Kidney (tissue), 14 donors: Measurements from ENCODE around the gene RTP5. TPM values are rescaled to one million over a fixed set of nuclear protein-coding genes. Genes with fewer than 3 reads are reported as not detected.
A peak's percentile ranks its signal among the peaks of the same experiment; 100 is the strongest.

ENCODE experiments used
- DNase-seq, 5 donors: peaks; one replicate each; pipeline ENCODE4 v3.0.0-alpha.2; 2013 to 2020
- FAIRE-seq: peaks from 2 replicates; lab custom pipeline; 2012; peaks lifted over from hg19 to GRCh38; lab: Jason Lieb, UNC
- H3K27ac ChIP-seq, 2 donors: one replicate each; pipeline ENCODE4 v1.7.0; 2013; ENCODE audit warnings: low read depth in 2 of 2, low read length in 2 of 2, inconsistent platforms in 1 of 2
- H3K27me3 ChIP-seq: one replicate; pipeline ENCODE4 v1.7.1; 2013; ENCODE audit warnings: low read length, inconsistent platforms; ENCODE audit not compliant: control insufficient read depth, insufficient read depth
- H3K36me3 ChIP-seq, 3 donors: one replicate each; pipeline versions ENCODE4 v1.7.0 to v1.7.1; 2013; ENCODE audit warnings: low read length in 3 of 3, control low read depth in 1 of 3, inconsistent platforms in 1 of 3; ENCODE audit not compliant: insufficient read depth in 3 of 3, control insufficient read depth in 2 of 3
- H3K4me1 ChIP-seq, 3 donors: one replicate each; pipeline versions ENCODE4 v1.7.0 to v1.7.1; 2013; ENCODE audit warnings: low read length in 3 of 3, inconsistent platforms in 1 of 3, low read depth in 1 of 3; ENCODE audit not compliant: control insufficient read depth in 2 of 3, insufficient read depth in 2 of 3
- H3K4me3 ChIP-seq, 3 donors: one replicate each; pipeline versions ENCODE4 v1.7.0 to v1.8.1; 2013; ENCODE audit warnings: low read length in 3 of 3, control low read depth in 1 of 3, inconsistent platforms in 1 of 3
- H3K9ac ChIP-seq, 3 donors: one replicate each; pipeline versions ENCODE4 v1.7.0 to v1.7.1; 2013; ENCODE audit warnings: low read length in 3 of 3, control low read depth in 1 of 3, inconsistent platforms in 1 of 3
- H3K9me3 ChIP-seq, 3 donors: one replicate each; pipeline versions ENCODE4 v1.7.0 to v1.7.1; 2013; ENCODE audit warnings: low read length in 3 of 3, control low read depth in 1 of 3, inconsistent platforms in 1 of 3; ENCODE audit not compliant: control insufficient read depth in 2 of 3, insufficient read depth in 1 of 3
- intact Hi-C: fragments of 100-400 bp; cut with DNase I; formaldehyde crosslinking; loops from one replicate; pipeline ENCODE4 v1.11.1; 2022
- polyA plus RNA-seq: library from polyadenylated mRNA; stranded (reverse); fragments of 350-450 nt; fragmentation: Illumina TruSeq; extraction: RNeasy Lipid Tissue Mini Kit (QIAGEN cat#74804); gene quantifications from one replicate; pipeline ENCODE4 v1.2.3, GENCODE V29; 2014; ENCODE audit warnings: low read depth, low replicate concordance; ENCODE audit not compliant: insufficient read depth
- total RNA-seq: library from RNA; stranded (reverse); fragmentation: NEBNext Ultra II Directional; extraction: Animal tissue kit (Norgen Biotek cat#: 25700); gene quantifications from one replicate; pipeline ENCODE4 v1.2.1, GENCODE V29; 2021
- TF ChIP-seq, protein P1 (sequence below): IDR thresholded peaks from 3 replicates; pipeline ENCODE4 v1.5.1; 2012; ENCODE audit warnings: mild to moderate bottlenecking, moderate library complexity, borderline replicate concordance; ENCODE audit not compliant: insufficient read depth; ENCODE audit errors: extremely low read depth
- donor health status: control.
- donor health status: control.
- donor health status: control.
- donor health status: control.
- donor health status: control.
- donor health status: DM: yes; HTN: yes; CAD: no.
- donor health status: Normal renal cell carcinoma (clear cell type).

Gene RTP5
- total and polyA plus RNA-seq, 2 donors from 2014 or later, result 0.13 TPM; not detected in 1

DNA sequence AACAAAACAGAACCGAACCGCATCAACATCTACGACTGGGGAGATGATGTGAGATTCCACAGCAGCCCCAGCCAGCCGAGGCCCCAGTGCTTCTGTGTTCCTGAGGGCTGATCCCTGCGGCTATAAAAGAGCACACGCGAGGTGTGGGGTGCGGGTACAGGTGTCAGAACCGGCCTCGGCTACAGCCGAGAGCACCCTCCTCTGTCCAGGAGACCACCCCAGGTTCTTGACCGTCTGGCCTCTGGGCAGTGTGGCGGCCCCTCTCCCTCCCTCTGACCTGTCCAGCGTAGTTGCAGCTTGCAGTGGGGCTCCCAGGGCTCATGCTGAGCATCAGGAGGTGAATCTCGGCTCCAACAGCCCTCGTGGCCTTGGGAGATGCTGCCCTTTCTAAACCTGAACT lies 23.7 kb downstream of the RTP5 start:
- FAIRE-seq (no peak), DNase-seq (peak in 1 of 5 donors; percentile 49)
- H3K4me1 ChIP-seq, result peaks cover 0 to 4% (median 0%) of the 10 kb centered on the region in 3 donors
- H3K27ac ChIP-seq, result no peak overlapping the region
- H3K27me3 ChIP-seq, result no peaks in the 10 kb centered on the region
- TF ChIP-seq, protein P1, sequence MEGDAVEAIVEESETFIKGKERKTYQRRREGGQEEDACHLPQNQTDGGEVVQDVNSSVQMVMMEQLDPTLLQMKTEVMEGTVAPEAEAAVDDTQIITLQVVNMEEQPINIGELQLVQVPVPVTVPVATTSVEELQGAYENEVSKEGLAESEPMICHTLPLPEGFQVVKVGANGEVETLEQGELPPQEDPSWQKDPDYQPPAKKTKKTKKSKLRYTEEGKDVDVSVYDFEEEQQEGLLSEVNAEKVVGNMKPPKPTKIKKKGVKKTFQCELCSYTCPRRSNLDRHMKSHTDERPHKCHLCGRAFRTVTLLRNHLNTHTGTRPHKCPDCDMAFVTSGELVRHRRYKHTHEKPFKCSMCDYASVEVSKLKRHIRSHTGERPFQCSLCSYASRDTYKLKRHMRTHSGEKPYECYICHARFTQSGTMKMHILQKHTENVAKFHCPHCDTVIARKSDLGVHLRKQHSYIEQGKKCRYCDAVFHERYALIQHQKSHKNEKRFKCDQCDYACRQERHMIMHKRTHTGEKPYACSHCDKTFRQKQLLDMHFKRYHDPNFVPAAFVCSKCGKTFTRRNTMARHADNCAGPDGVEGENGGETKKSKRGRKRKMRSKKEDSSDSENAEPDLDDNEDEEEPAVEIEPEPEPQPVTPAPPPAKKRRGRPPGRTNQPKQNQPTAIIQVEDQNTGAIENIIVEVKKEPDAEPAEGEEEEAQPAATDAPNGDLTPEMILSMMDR, result no peak
- no peak overlapping the region for H3K4me3 ChIP-seq
- no peaks in the 10 kb centered on the region for H3K36me3 ChIP-seq
- intact Hi-C loops, result no loop called here
- no peaks in the 10 kb centered on the region for H3K9me3 ChIP-seq
- H3K9ac ChIP-seq, result no peak overlapping the region

DNA sequence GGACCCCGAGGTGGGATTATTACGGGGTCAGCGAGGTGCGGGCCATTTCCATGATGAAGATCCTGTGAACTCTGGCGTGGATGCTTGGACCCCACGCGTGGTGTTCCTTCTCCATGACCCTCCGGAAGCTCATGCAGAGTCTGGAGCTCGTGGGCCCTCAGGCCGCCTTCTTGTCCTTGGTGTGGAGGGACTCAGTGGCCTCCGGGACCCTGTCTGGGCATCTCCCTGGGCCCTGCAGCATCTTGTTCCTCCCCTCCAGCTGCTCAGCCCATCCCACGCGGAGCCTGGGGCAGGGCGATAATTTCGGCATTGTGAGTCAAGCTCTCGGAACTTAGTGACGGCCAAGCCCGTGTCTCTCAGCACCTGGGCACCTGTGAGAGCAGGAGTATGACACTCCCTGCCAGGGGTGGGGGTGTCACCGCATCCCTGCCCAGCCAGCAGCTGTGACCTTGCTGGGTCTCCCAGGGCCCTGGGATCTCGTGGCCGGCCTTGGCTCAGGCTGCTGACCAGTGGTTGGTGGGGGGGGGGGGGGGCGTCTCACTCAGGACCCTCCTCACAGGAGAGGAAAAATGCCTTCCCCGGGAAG lies 24.6 kb downstream of the RTP5 start:
- Histone ChIP-seq H3K4me1 (peaks cover 0 to 4% (median 0%) of the 10 kb centered on the region in 3 donors), H3K27me3 (no peaks in the 10 kb centered on the region), H3K27ac (no peak overlapping the region), H3K9me3 (no peaks in the 10 kb centered on the region), H3K36me3 (no peaks in the 10 kb centered on the region), H3K4me3 (no peak overlapping the region), H3K9ac (no peak overlapping the region)
- TF ChIP-seq, protein P1, result no peak
- intact Hi-C loops, result no loop called here
- DNase-seq (peak in 2 of 5 donors; percentile 52 to 73), FAIRE-seq (no peak)

DNA sequence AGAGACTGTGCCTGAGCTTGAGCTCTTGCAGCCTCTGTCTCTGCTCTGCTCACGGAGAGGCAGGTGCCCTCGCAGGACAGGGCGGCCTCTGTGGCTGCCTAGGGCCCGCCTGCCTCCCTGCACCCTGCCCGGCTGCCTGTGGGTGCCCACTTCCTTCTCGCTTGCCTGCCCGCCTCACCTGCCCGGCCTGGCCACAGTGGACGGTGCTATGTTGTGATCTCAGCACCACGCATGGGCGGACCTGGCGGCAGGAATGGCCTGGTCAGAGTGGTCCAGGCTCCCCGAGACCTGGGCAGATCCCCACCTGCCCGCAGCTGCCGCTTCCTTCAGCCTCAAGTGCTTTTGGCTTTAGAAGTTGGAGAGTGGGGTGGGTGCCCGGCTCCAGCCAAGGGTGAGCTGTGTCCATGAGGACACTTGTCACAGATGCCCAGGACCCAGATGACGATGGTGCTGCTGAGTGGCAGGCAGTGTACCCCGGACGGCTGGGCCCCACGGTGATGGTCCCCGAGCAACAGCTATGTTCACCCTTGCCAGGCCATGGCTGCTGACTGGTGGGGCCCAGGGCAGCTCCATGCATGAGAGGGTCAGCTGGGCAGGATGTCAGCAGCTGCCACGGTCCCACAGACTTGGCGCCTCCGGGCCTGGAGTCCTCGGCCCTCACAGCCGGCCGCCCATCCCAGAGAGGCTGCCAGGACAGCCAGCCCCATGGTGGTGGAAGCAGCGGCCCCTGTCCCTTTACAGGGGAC lies 25.3 kb downstream of the RTP5 start:
- Histone ChIP-seq H3K9me3 (no peaks in the 10 kb centered on the region), H3K4me1 (peaks cover 0 to 6% (median 0%) of the 10 kb centered on the region in 3 donors), H3K27ac (no peak overlapping the region), H3K9ac (no peak overlapping the region), H3K27me3 (no peaks in the 10 kb centered on the region), H3K36me3 (no peaks in the 10 kb centered on the region), H3K4me3 (no peak overlapping the region)
- intact Hi-C loops, result no loop called here
- DNase-seq (peak in 1 of 5 donors; percentile 74), FAIRE-seq (no peak)
- TF ChIP-seq, protein P1, result no peak
